ENCODE measurements around the gene USPL1. TPM values are rescaled to one million over a fixed set of nuclear protein-coding genes. Genes with fewer than 3 reads are reported as not detected.
"Not testable (repeated sequence)": the region's sequence is repeated elsewhere in the genome, so short reads cannot be mapped to it uniquely, and the experiment has no call there.

USPL1 gene
- total RNA-seq, 1 donor from 2014 or later: 21.1 TPM

- Mint-ChIP-seq H3K36me3 (ENCODE audit: low read depth, unreplicated experiment) (peaks cover 36% of the 10 kb centered on the region), H3K4me3 (ENCODE audit: unreplicated experiment) (no peak overlapping the region), H3K9me3 (ENCODE audit: unreplicated experiment) (no peaks in the 10 kb centered on the region), H3K27ac (ENCODE audit: unreplicated experiment) (no peak overlapping the region), H3K27me3 (ENCODE audit: unreplicated experiment) (peaks cover 1% of the 10 kb centered on the region), H3K4me1 (ENCODE audit: unreplicated experiment) (no peaks in the 10 kb centered on the region)
- DNase-seq (ENCODE audit: low spot score): no peak
- TF ChIP-seq CTCF (IDR thresholded peaks at IDR 0.05; ENCODE audit: unreplicated experiment): no peak
Measured at GRCh38 chr13:30645629-30646028, 27.9 kb downstream of the USPL1 start.

- Mint-ChIP-seq H3K27ac (ENCODE audit: unreplicated experiment) (no peak overlapping the region), H3K36me3 (ENCODE audit: low read depth, unreplicated experiment) (peaks cover 23% of the 10 kb centered on the region), H3K27me3 (ENCODE audit: unreplicated experiment) (peaks cover 1% of the 10 kb centered on the region), H3K9me3 (ENCODE audit: unreplicated experiment) (no peaks in the 10 kb centered on the region), H3K4me3 (ENCODE audit: unreplicated experiment) (no peak overlapping the region), H3K4me1 (ENCODE audit: unreplicated experiment) (no peaks in the 10 kb centered on the region)
- TF ChIP-seq CTCF (IDR thresholded peaks at IDR 0.05; ENCODE audit: unreplicated experiment): no peak
- DNase-seq (ENCODE audit: low spot score): no peak
Measured at GRCh38 chr13:30647420-30647819, 29.7 kb downstream of the USPL1 start.

- H3K4me3 Mint-ChIP-seq (ENCODE audit: unreplicated experiment): no peak overlapping the region
- TF ChIP-seq CTCF (IDR thresholded peaks at IDR 0.05; ENCODE audit: unreplicated experiment): no peak
- DNase-seq (ENCODE audit: low spot score): no peak
- H3K27ac Mint-ChIP-seq (ENCODE audit: unreplicated experiment): no peak overlapping the region
- H3K9me3 Mint-ChIP-seq (ENCODE audit: unreplicated experiment): no peaks in the 10 kb centered on the region
- peaks cover 21% of the 10 kb centered on the region for H3K36me3 Mint-ChIP-seq (ENCODE audit: low read depth, unreplicated experiment)
- H3K4me1 Mint-ChIP-seq (ENCODE audit: unreplicated experiment): no peaks in the 10 kb centered on the region
- peaks cover 1% of the 10 kb centered on the region for H3K27me3 Mint-ChIP-seq (ENCODE audit: unreplicated experiment)
Measured at GRCh38 chr13:30647824-30648521, 30.3 kb downstream of the USPL1 start.

- TF ChIP-seq CTCF (IDR thresholded peaks at IDR 0.05; ENCODE audit: unreplicated experiment): no peak
- Mint-ChIP-seq H3K4me1 (ENCODE audit: unreplicated experiment) (no peaks in the 10 kb centered on the region), H3K27ac (ENCODE audit: unreplicated experiment) (no peak overlapping the region), H3K4me3 (ENCODE audit: unreplicated experiment) (no peak overlapping the region), H3K36me3 (ENCODE audit: low read depth, unreplicated experiment) (peaks cover 18% of the 10 kb centered on the region), H3K27me3 (ENCODE audit: unreplicated experiment) (peaks cover 1% of the 10 kb centered on the region), H3K9me3 (ENCODE audit: unreplicated experiment) (no peaks in the 10 kb centered on the region)
- DNase-seq (ENCODE audit: low spot score): no peak
Measured at GRCh38 chr13:30648522-30649012, 30.8 kb downstream of the USPL1 start.

GRCh38 chr13:30651648-30652047 is 33.9 kb downstream of the USPL1 start:
- H3K27ac Mint-ChIP-seq (ENCODE audit: unreplicated experiment); H3K4me1 Mint-ChIP-seq (ENCODE audit: unreplicated experiment); H3K4me3 Mint-ChIP-seq (ENCODE audit: unreplicated experiment); H3K27me3 Mint-ChIP-seq (ENCODE audit: unreplicated experiment); H3K9me3 Mint-ChIP-seq (ENCODE audit: unreplicated experiment); DNase-seq (ENCODE audit: low spot score): not testable (repeated sequence)
- H3K36me3 Mint-ChIP-seq (ENCODE audit: low read depth, unreplicated experiment): peaks cover 16% of the 10 kb centered on the region

Measured in endothelial cell (in vitro differentiated cells).